ENCODE results near the gene SFTPA2. TPM values are rescaled to one million over a fixed set of nuclear protein-coding genes. Genes with fewer than 3 reads are reported as not detected.

Gene SFTPA2
- total RNA-seq, 4 donors from 2014 or later, result 0.44 to 5.7 (median 0.60) TPM; not detected in 1

GRCh38 chr10:79507440-79508167, 52.6 kb downstream of the SFTPA2 start:
- TF ChIP-seq EP300 (IDR thresholded peaks at IDR 0.05), result no peak
- TF ChIP-seq POLR2A (IDR thresholded peaks at IDR 0.05), result no peak
- no peak for TF ChIP-seq CTCF (IDR thresholded peaks at IDR 0.05)
- H3K27ac ChIP-seq, result no peak overlapping the region
- no peaks in the 10 kb centered on the region for H3K9me3 ChIP-seq
- no peaks in the 10 kb centered on the region for H3K36me3 ChIP-seq
- H3K4me1 ChIP-seq, result no peaks in the 10 kb centered on the region
- no peak overlapping the region for H3K4me3 ChIP-seq
- no peak for DNase-seq (ENCODE audit: low spot score in 2 of 2)
- H3K27me3 ChIP-seq, result no peaks in the 10 kb centered on the region
- 78% methylated on average over 9 of the region's 9 CpGs for WGBS, 2 donors

Small RNAs within 50 kb of the gene (small RNA-seq; reads per million reads assigned to genes)
- gene BX248123.2, result not detected
- not detected for gene RPS12P18

Other genes with a start within 250 kb of the SFTPA2 start
- 10 to 100 TPM; 16.6 to 36.0 (median 20.6) TPM for gene PPIF, start 212.9 kb downstream of the SFTPA2 start, total RNA-seq
- 100 to 1,000 TPM; 122 to 165 (median 138) TPM for gene ZCCHC24, start 114.8 kb downstream of the SFTPA2 start, total RNA-seq
- under 1 TPM in 1 of 4 donors, not detected in 3; 0.90 TPM for gene EIF5AL1, start 47.9 kb downstream of the SFTPA2 start, total RNA-seq
- not detected for gene SFTPA1, start 50.5 kb upstream of the SFTPA2 start, total RNA-seq
- gene NUTM2B, start 142.8 kb upstream of the SFTPA2 start, total RNA-seq, result 1 to 10 TPM in 2 of 4 donors, under 1 TPM in 1, not detected in 1; 0.21 to 2.8 (median 1.4) TPM

All from tibial nerve (tissue), 4 donors.